Astrocyte of the cerebellum (primary cell): ENCODE measurements around the gene OPCML.

ENCODE experiments used
- DNase-seq: peaks from one replicate; pipeline ENCODE4 v3.0.0-alpha.2; 2011; ENCODE audit warnings: low read depth
- H3K4me3 ChIP-seq: 2 replicates; pipeline ENCODE4 v1.5.1; 2011; ENCODE audit warnings: mild to moderate bottlenecking, low read depth, low read length, moderate library complexity
- in situ Hi-C: cut with HindIII; loops from 2 replicates; pipeline ENCODE4 v1.10.0; 2017; ENCODE audit warnings: low sequenced_read_pairs
- TF ChIP-seq, protein P1 (sequence below): IDR thresholded peaks from 2 replicates; pipeline ENCODE4 v1.5.1; 2012; ENCODE audit warnings: low read length, low read depth, moderate library complexity, mild to moderate bottlenecking; ENCODE audit errors: missing control alignments

Gene OPCML

DNA sequence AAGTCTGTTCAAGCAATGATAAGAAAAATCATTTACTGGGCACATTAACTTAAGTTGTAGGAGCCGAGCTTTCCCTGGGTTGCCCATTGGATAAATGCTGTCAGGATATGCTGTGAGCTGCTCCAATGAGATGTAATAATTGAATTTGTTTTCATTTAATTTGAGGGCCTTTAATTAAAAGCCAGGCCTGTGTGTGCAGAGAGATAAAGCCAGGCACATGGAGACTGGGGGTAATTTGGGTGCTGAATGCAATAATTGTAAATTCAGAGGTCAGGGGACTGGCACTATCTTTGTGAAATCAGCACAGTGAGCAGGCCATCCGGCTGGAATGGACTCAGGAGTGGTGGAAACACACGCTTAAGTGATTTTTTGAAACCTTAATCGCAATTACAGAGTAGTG is 125.8 kb downstream of the OPCML start:
- TF ChIP-seq, protein P1, sequence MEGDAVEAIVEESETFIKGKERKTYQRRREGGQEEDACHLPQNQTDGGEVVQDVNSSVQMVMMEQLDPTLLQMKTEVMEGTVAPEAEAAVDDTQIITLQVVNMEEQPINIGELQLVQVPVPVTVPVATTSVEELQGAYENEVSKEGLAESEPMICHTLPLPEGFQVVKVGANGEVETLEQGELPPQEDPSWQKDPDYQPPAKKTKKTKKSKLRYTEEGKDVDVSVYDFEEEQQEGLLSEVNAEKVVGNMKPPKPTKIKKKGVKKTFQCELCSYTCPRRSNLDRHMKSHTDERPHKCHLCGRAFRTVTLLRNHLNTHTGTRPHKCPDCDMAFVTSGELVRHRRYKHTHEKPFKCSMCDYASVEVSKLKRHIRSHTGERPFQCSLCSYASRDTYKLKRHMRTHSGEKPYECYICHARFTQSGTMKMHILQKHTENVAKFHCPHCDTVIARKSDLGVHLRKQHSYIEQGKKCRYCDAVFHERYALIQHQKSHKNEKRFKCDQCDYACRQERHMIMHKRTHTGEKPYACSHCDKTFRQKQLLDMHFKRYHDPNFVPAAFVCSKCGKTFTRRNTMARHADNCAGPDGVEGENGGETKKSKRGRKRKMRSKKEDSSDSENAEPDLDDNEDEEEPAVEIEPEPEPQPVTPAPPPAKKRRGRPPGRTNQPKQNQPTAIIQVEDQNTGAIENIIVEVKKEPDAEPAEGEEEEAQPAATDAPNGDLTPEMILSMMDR: no peak
- no peak for DNase-seq
- in situ Hi-C loops: no loop called here
- H3K4me3 ChIP-seq: no peak overlapping the region

DNA sequence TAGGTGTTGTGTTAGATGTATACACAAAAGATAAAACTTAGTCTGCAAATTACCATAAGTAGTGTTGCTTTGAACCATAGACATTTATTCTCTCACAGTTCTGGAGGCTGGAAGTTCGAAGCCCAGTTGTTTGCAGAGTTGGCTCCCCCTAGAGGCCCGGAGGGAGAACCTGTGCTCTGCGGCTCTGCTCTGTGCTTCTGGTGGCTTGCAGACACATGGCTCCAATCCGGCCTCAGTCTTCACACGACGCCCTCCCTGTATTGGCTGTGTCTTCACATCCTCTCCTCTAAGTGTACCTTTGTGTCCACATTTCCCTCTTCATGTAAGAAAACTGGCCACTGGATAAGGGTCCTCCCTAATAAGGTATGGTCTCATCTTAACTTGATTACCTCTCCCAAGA is 128.4 kb downstream of the OPCML start:
- DNase-seq: no peak
- TF ChIP-seq, protein P1: peak; percentile 4
- no peak overlapping the region for H3K4me3 ChIP-seq
- in situ Hi-C loops: no loop called here

DNA sequence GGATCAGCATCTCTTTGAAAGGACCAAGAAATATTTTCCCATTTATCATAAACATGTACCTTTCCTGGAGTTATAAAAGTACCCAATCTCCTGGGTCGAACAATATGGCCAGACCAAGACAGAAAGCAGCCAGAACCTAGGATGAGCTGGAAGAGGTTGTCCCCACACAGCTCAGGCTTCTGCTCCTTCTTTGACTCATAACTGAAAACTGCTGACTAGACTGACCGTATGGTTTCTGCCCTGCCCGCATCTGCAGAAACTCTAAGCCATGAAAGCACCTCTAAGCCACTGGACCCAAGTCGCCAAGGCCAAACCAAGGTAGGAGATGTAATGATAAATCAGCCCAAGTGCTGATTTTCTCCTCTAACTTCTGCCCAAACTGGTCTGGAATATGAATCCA is 129.8 kb downstream of the OPCML start:
- H3K4me3 ChIP-seq: no peak overlapping the region
- in situ Hi-C loops: no loop called here
- TF ChIP-seq, protein P1: no peak
- no peak for DNase-seq

DNA sequence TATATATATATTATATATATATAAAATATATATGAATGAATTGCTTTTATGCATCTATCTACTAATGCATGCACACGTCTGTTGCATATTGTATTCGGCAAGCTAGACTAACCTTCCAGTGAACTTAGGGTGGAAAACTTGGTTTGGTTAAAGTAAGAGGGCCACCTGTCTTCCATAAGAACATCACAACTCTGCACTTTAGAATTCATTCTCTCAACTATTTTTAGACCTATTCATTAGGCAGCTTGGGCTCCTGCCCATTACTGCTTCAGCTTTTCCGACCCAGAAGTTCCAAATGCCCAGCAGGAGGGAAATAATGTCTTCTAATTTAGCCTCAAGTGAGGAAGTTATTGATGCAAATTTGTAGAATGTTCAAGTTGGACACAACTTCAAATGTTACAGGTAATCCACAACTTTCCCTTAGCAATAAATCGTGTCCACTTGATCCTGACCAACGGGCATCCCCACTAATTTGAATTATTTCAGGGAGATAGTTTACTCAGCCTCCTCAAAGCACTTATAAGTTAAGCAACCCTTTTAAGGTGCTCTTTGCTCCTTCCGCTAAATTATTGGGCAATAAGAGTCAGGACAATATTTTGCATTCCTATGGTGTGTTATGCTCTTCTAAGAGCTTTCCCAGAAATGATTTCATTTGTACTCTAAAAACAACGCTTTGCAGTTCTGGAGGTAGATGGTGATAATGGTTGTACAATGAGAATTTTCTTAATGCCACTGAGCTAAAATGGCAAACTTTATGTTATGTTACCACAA is 132.3 kb downstream of the OPCML start:
- no peak overlapping the region for H3K4me3 ChIP-seq
- DNase-seq: no peak
- in situ Hi-C loops: no loop called here
- TF ChIP-seq, protein P1: no peak

DNA sequence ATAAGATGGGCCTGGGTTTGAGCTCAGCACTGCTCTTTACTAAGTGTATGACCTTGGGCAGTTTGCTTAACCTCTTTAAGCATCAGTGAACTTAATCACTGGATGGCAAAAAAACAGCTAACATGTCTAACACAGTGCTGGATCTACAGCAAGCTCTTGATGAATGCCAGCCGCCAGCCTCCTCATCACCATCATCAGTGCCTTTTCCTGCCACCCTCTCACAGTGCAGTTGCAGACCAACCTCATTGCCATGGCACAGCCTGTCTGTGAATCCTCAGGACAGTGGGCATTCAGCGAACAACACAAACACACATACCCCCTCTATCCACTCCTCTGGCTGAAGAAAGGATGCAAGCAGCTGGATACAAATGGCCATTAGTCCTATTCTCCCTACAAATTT is 133.0 kb downstream of the OPCML start:
- TF ChIP-seq, protein P1: no peak
- in situ Hi-C loops: no loop called here
- no peak for DNase-seq
- no peak overlapping the region for H3K4me3 ChIP-seq

DNA sequence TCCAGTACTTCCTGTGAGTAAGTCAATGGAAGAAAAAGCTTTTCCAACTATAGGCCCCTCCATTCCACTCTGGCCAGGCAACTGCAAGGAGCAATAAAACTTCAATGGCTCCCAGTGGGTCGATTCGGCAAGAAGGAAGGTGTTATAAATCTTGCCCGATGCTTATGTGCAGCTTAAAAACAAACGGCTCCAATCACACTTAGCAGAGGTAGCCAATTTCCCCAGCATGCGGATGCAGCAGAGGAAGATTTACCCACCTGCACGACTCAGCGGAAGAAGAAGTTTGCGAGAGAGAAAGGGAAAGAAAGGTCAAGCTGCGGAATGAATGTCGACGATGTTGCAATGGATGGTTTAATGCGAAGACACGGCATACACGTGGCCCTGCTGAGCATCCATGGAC is 141.5 kb downstream of the OPCML start:
- no peak for DNase-seq
- H3K4me3 ChIP-seq: no peak overlapping the region
- TF ChIP-seq, protein P1: no peak
- in situ Hi-C loops: no loop called here
